GM10248 (cell line): ENCODE data around the gene CCRL2.
"Not testable (repeated sequence)": the region's sequence is repeated elsewhere in the genome, so short reads cannot be mapped to it uniquely, and the experiment has no call there.

Source experiments
- CTCF ChIA-PET: fragments of 300-600 bp; sonication (Branson Sonifier 250); formaldehyde crosslinking; extraction: SDS; loops from one replicate; lab custom pipeline; 2021; ENCODE audit warnings: antibody characterized with exemption; lab: Yijun Ruan, JAX
- POLR2A ChIA-PET: fragments of 350-650 bp; sonication (Branson Sonifier 250); formaldehyde crosslinking; extraction: SDS; loops from one replicate; lab custom pipeline; 2020; ENCODE audit warnings: antibody characterized with exemption; lab: Yijun Ruan, JAX
- DNase-seq: peaks from one replicate; pipeline ENCODE4 v3.0.0; 2012; ENCODE audit errors: extremely low spot score
- TF ChIP-seq, protein P1 (sequence below): IDR thresholded peaks from 2 replicates; pipeline ENCODE4 v1.5.1; 2012; ENCODE audit warnings: mild to moderate bottlenecking, low read depth; ENCODE audit errors: extremely low read depth, missing control alignments, control extremely low read depth

Gene CCRL2

GRCh38 chr3:46378426-46378942 is 28.6 kb upstream of the CCRL2 start:
- ChIA-PET POLR2A (no interaction called here), CTCF (interaction anchor here (0.6 to 2.7 kb wide), 34 partner anchors 10 to 444 kb away, joined by 3 to 27 read pairs (median 4); partner anchors contain the start of genes CCR1, CCR5AS, CCRL2 and CXCR6)
- TF ChIP-seq, protein P1, sequence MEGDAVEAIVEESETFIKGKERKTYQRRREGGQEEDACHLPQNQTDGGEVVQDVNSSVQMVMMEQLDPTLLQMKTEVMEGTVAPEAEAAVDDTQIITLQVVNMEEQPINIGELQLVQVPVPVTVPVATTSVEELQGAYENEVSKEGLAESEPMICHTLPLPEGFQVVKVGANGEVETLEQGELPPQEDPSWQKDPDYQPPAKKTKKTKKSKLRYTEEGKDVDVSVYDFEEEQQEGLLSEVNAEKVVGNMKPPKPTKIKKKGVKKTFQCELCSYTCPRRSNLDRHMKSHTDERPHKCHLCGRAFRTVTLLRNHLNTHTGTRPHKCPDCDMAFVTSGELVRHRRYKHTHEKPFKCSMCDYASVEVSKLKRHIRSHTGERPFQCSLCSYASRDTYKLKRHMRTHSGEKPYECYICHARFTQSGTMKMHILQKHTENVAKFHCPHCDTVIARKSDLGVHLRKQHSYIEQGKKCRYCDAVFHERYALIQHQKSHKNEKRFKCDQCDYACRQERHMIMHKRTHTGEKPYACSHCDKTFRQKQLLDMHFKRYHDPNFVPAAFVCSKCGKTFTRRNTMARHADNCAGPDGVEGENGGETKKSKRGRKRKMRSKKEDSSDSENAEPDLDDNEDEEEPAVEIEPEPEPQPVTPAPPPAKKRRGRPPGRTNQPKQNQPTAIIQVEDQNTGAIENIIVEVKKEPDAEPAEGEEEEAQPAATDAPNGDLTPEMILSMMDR: peak; percentile 56
- peak; percentile 56 for DNase-seq

GRCh38 chr3:46380471-46381221 is 26.4 kb upstream of the CCRL2 start:
- TF ChIP-seq, protein P1: no peak
- CTCF ChIA-PET: no interaction called here

GRCh38 chr3:46381625-46382024 is 25.4 kb upstream of the CCRL2 start:
- ChIA-PET CTCF (interaction anchor here (1.0 to 4.3 kb wide), 2 partner anchors 10 to 297 kb away, joined by 3 to 24 read pairs; partner anchors contain the start of gene CCR5), POLR2A (no interaction called here)
- TF ChIP-seq, protein P1: no peak
- DNase-seq: no peak

More at GRCh38 chr3:46380471-46381221, 26.4 kb upstream of the CCRL2 start:
- DNase-seq: no peak
- POLR2A ChIA-PET: no interaction called here

DNA sequence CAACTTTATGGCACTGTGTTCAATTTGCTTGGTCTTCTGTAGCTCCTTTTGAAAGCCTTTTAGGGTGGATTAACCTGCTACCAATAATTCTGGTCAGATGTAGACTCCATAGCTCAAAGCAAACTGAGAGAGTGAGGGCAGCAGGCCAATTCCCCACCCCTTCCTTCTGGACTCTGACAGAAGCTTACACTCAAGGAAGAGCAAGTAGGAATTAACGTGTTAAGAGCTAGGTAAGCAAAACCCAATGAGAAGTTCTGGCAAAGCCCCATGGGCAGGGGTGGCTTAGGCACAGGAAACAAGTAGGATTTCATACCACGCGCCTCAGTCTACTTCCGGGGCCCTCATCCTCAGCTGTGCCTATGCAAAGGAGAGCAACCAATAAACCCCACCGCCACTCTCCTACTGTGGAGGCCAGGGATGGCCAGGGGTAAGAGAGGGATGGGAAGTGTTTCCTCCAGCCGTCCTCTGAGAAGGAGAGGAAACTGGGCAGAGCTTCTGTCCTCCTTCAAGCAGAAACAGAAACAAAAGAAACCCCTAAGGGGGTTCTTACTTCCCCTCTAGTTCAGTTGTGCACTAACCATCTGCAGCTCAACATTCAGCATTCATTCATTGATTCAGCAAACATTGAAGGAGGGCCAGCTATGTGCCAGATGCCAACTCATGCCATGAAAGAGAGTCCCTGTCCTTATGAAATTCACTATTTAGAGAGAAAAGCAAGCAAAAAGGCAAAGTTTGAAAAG is 23.7 kb upstream of the CCRL2 start:
- DNase-seq: no peak
- ChIA-PET CTCF (interaction anchor here (1.2 to 4.3 kb wide), 8 partner anchors 9 to 445 kb away, joined by 3 to 24 read pairs (median 6); partner anchors contain the start of gene CCR5), POLR2A (no interaction called here)
- TF ChIP-seq, protein P1: no peak

- ChIA-PET CTCF (interaction anchor here (1.2 to 4.3 kb wide), 9 partner anchors 9 to 445 kb away, joined by 3 to 24 read pairs (median 4); partner anchors contain the start of gene CCR5), POLR2A (no interaction called here)
- TF ChIP-seq, protein P1: no peak
- no peak for DNase-seq
These were observed 23.1 kb upstream of the CCRL2 start for GRCh38 chr3:46383951-46384330.

DNA sequence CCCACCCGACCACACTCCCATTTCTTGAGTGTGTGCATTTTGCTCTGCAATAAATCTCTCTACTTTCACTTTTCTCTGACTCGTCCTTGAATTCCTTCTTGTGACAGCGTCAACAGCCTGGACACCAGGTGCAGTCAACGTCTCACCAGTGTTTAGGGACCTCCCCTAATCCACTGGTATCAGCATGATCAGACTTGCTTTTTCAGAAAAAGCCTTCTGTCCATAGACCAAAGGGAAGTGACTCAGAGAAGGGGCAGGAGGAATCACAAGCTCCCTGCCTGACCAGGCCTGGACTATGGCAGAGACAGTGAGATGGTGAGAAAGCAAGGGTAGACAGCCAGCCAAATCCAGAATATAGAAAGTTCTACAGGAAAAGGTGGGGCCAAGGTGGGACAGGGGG is 20.9 kb upstream of the CCRL2 start:
- ChIA-PET POLR2A (no interaction called here), CTCF (no interaction called here)
- TF ChIP-seq, protein P1: no peak
- no peak for DNase-seq

DNA sequence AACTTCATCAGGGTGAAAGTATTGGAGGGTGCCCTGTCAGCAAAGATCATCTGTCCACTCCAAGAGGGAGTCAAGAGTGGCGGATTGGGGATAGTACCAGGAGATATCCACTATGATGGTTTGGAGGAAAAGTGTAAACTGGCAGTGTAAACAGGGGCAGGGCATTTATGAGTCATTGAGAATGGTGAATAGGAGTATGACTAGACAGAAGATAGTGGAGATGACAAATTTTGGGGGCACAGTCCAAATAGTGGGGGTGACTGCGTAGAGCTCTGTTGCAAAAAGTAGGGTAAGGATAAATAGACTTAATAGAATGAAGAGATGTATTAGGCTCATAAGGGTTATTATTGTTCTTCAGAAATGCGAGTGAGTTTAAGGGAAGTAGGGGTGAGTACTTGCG is 18.2 kb upstream of the CCRL2 start:
- CTCF ChIA-PET: interaction anchor here (2.3 kb wide), 1 partner anchor 11 kb away, joined by 10 read pairs; no protein-coding TSS in a partner anchor
- DNase-seq, POLR2A ChIA-PET: not testable (repeated sequence)
